Measurements from ENCODE around the gene KIAA0513. TPM values are rescaled to one million over a fixed set of nuclear protein-coding genes. Genes with fewer than 3 reads are reported as not detected.

Gene KIAA0513
- total and polyA plus RNA-seq, 10 of the 15 experiments (the other 5 are each of a cell fraction or from before 2014, with no cell fraction given): 0.14 to 5.8 (median 2.0) TPM

DNA sequence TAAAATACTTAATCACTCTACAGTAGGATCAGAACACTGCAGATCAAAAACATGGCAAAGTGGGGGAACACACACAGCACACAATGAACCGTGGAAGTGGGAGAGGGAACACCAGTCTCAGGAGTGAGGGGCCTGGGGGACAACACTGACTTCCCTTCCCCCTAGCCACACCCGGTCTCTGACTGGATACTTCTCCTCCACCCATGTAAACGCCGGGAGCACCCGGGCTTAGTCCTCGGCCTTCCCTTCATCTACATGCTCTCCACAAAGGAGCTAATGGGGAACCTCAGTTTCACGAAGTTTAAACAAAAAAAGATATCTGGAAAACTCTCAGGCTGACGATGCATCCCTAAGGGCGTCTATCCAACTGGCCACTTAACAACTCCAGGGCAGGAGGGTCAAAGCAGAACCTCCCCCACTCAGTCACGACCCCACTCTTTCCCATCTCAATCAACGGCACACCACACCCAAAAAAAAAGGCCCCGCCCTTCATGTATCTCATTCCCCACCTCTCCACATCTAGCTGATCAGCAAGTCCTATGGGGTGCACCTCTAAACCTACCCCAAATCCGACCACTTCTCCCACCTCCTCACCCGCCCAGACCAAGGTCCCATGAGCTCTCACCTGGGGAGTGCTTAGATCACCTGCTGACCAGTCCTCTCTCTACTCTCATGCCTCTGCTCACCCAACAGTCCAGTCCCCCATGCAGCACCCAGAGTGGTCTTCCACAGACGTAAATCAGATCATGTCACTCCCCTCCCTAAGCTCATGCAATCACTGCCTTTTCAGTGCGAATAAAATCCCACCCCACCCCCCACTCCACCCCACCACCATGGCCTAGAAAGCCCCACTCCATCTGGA lies 23.6 kb upstream of the KIAA0513 start (continued):
- TF ChIP-seq, protein P1, sequence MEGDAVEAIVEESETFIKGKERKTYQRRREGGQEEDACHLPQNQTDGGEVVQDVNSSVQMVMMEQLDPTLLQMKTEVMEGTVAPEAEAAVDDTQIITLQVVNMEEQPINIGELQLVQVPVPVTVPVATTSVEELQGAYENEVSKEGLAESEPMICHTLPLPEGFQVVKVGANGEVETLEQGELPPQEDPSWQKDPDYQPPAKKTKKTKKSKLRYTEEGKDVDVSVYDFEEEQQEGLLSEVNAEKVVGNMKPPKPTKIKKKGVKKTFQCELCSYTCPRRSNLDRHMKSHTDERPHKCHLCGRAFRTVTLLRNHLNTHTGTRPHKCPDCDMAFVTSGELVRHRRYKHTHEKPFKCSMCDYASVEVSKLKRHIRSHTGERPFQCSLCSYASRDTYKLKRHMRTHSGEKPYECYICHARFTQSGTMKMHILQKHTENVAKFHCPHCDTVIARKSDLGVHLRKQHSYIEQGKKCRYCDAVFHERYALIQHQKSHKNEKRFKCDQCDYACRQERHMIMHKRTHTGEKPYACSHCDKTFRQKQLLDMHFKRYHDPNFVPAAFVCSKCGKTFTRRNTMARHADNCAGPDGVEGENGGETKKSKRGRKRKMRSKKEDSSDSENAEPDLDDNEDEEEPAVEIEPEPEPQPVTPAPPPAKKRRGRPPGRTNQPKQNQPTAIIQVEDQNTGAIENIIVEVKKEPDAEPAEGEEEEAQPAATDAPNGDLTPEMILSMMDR (IDR thresholded peaks at IDR 0.05 in 2 of 3, conservative IDR thresholded peaks at IDR 0.05 in 1 of 3; ENCODE audit: control insufficient read depth in 2 of 3, extremely low read depth in 1 of 3, insufficient read depth in 1 of 3, low read depth in 3 of 3, low read length in 3 of 3): no peak
- TF ChIP-seq CBX5 (IDR thresholded peaks at IDR 0.05; ENCODE audit: low read depth) (no peak), MTA3 (IDR thresholded peaks at IDR 0.05; ENCODE audit: borderline replicate concordance, low read length) (no peak), SREBF2 (IDR thresholded peaks at IDR 0.05; ENCODE audit: low read length) (no peak), ZSCAN29 (IDR thresholded peaks at IDR 0.05) (no peak)
- TF ChIP-seq, protein P2, sequence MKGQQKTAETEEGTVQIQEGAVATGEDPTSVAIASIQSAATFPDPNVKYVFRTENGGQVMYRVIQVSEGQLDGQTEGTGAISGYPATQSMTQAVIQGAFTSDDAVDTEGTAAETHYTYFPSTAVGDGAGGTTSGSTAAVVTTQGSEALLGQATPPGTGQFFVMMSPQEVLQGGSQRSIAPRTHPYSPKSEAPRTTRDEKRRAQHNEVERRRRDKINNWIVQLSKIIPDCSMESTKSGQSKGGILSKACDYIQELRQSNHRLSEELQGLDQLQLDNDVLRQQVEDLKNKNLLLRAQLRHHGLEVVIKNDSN (IDR thresholded peaks at IDR 0.05; ENCODE audit: borderline replicate concordance, extremely low read length, insufficient read depth, low read depth, low read length): no peak

DNA sequence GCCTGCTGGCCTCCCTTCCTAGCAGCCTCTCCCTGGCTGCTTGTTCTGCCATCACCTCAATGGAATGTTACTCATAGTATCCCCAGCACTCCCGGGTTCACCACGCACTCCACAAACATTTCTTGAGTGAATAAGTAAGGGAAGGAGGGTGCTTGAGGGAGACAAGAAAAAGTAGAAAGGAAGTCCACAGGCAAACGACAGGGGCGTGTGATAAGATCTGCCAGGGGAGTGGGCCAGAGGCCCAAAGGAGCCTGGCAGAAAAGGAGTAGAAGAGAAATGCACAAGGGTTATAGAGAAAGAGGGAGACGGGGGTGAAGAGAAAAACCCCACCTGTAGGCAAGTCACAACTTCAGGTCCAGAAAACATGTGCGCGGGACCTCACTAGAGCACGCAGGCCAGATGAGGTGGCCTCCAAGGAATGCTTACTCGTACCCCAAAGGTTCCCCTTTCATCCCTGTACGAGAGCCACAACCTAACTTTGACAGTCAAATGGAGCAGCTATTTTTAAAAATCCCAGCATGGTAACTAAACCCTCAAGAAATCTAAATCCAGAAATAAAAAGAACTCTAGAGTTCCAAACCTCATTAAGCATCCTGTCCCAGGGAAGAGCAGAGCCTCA lies 22.9 kb upstream of the KIAA0513 start:
- no peaks in the 10 kb centered on the region; a peak in 1 of 4 replicates for H3K36me3 ChIP-seq (ENCODE audit: control insufficient read depth in 2 of 2, insufficient read depth in 2 of 2, low read length in 1 of 2)
- ATAC-seq (no peak), DNase-seq (ENCODE audit: low read depth, low spot score) (no peak), FAIRE-seq (no peak)
- H3K9ac ChIP-seq (ENCODE audit: control insufficient read depth, insufficient read depth, low read length): no peak overlapping the region
- no peaks in the 10 kb centered on the region for H3K27me3 ChIP-seq (replicated peaks in 1 of 2; ENCODE audit: control insufficient read depth in 2 of 2, insufficient read depth in 2 of 2, low read length in 1 of 2)
- peaks cover 65% of the 10 kb centered on the region for H3K79me2 ChIP-seq (ENCODE audit: control insufficient read depth, insufficient read depth, low read length)
- ChIA-PET POLR2A (interaction anchor here (0.6 to 1.2 kb wide), 2 partner anchors 8 to 57 kb away, joined by 4 to 6 read pairs; no protein-coding TSS in a partner anchor), RAD21 (ENCODE audit: unreplicated experiment) (no interaction called here), SMC1A (ENCODE audit: uncharacterized antibody, unreplicated experiment) (interaction anchor here (0.6 to 2.0 kb wide), 2 partner anchors 10 to 927 kb away, joined by 3 to 4 read pairs; no protein-coding TSS in a partner anchor), CTCF (interaction anchor here (1.0 to 1.7 kb wide), 3 partner anchors 10 to 34 kb away, joined by 3 to 6 read pairs (median 6); partner anchors contain the start of gene KIAA0513)
- in situ Hi-C loops (cut with MboI) (no loop called here), intact Hi-C loops (cut with micrococcal nuclease; ENCODE audit: unreplicated experiment) (no loop called here)
- no peak overlapping the region for H3K4me3 ChIP-seq
- whole genome bisulfite sequencing (ENCODE audit: insufficient coverage, insufficient replicate concordance, low lambda C conversion rate, missing lambda C conversion rate): 74% methylated on average over 10 of the region's 10 CpGs
- no peaks in the 10 kb centered on the region for H3K9me3 ChIP-seq (replicated peaks; ENCODE audit: control insufficient read depth, insufficient read depth, low read length)
- H3K4me2 ChIP-seq (ENCODE audit: control insufficient read depth, insufficient read depth): no peak overlapping the region
- no peak overlapping the region for H2AFZ ChIP-seq (ENCODE audit: control insufficient read depth, low read depth, low read length)
- H4K20me1 ChIP-seq (ENCODE audit: control insufficient read depth, insufficient read depth): no peaks in the 10 kb centered on the region; the same call in 1 of the 2 replicates
- H3K27ac ChIP-seq (ENCODE audit: control insufficient read depth, insufficient read depth): no peak overlapping the region
- H3K4me1 ChIP-seq (ENCODE audit: control insufficient read depth, insufficient read depth, low read length): peaks cover 3% of the 10 kb centered on the region
- no TSS peak for BruUV-seq (replicated peaks)
- TF ChIP-seq TARDBP (IDR thresholded peaks at IDR 0.05; ENCODE audit: borderline replicate concordance): no peak

Data from GM12878 (cell line).